ENCODE results near the gene ABTB2.

GRCh38 chr11:34273099-34273498 lies 84.7 kb downstream of the ABTB2 start:
- TF ChIP-seq, protein P1, sequence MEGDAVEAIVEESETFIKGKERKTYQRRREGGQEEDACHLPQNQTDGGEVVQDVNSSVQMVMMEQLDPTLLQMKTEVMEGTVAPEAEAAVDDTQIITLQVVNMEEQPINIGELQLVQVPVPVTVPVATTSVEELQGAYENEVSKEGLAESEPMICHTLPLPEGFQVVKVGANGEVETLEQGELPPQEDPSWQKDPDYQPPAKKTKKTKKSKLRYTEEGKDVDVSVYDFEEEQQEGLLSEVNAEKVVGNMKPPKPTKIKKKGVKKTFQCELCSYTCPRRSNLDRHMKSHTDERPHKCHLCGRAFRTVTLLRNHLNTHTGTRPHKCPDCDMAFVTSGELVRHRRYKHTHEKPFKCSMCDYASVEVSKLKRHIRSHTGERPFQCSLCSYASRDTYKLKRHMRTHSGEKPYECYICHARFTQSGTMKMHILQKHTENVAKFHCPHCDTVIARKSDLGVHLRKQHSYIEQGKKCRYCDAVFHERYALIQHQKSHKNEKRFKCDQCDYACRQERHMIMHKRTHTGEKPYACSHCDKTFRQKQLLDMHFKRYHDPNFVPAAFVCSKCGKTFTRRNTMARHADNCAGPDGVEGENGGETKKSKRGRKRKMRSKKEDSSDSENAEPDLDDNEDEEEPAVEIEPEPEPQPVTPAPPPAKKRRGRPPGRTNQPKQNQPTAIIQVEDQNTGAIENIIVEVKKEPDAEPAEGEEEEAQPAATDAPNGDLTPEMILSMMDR (conservative IDR thresholded peaks at IDR 0.05 in 1 of 2, IDR thresholded peaks at IDR 0.05 in 1 of 2; ENCODE audit: low read depth in 1 of 2, low read length in 2 of 2): no peak
- no peak for TF ChIP-seq EZH2 (IDR thresholded peaks at IDR 0.05; ENCODE audit: low read length, missing control alignments)
